Ishikawa (cell line): ENCODE measurements around the gene DTX3.

Source experiments
- CEBPB ChIP-seq: IDR thresholded peaks from 2 replicates; pipeline ENCODE4 v1.6.1; 2012
- CREB1 ChIP-seq: IDR thresholded peaks from 2 replicates; pipeline ENCODE4 v1.6.1; 2012; ENCODE audit warnings: low read depth
- EP300 ChIP-seq: IDR thresholded peaks from 2 replicates; pipeline ENCODE4 v1.6.1; 2012; ENCODE audit warnings: borderline replicate concordance
- RAD21 ChIP-seq: IDR thresholded peaks from 2 replicates; pipeline ENCODE4 v1.6.1; 2012; ENCODE audit warnings: low read depth
- TCF12 ChIP-seq: IDR thresholded peaks from 2 replicates; pipeline ENCODE4 v1.6.1; 2012; ENCODE audit warnings: low read depth
- YY1 ChIP-seq: IDR thresholded peaks from 2 replicates; pipeline ENCODE4 v1.6.1; 2012; ENCODE audit warnings: low read depth
- TF ChIP-seq, protein P1 (sequence below): IDR thresholded peaks from 2 replicates; pipeline ENCODE4 v1.6.1; 2012
- TF ChIP-seq, protein P2 (sequence below): IDR thresholded peaks from 2 replicates; pipeline ENCODE4 v1.6.1; 2012
- TF ChIP-seq, protein P3 (sequence below): IDR thresholded peaks from 2 replicates; pipeline ENCODE4 v1.6.1; 2012; ENCODE audit warnings: low read depth, mild to moderate bottlenecking

DNA sequence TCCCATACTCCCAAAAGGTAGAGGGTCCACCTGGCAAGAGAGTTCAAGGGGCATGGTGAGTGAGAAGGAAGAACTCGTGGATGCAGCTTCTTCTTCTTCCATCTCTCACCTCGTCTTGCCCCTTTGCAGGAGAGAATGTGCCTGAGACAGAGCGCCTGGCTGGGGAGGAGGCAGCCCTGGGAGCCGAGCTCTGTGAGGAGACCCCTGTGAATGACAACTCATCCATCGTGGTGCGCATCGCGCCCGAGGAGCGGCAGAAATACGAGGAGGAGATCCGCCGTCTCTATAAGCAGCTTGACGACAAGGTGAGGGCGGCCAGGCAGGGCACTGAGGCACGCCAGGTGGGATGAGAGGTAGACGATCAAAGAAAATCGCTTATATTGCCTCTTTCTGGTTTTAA is 34.8 kb upstream of the DTX3 start:
- TF ChIP-seq, protein P1, sequence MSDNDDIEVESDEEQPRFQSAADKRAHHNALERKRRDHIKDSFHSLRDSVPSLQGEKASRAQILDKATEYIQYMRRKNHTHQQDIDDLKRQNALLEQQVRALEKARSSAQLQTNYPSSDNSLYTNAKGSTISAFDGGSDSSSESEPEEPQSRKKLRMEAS, result no peak
- TF ChIP-seq RAD21 (no peak), CREB1 (no peak), EP300 (no peak), CEBPB (no peak), YY1 (no peak), TCF12 (no peak)
- TF ChIP-seq, protein P2, sequence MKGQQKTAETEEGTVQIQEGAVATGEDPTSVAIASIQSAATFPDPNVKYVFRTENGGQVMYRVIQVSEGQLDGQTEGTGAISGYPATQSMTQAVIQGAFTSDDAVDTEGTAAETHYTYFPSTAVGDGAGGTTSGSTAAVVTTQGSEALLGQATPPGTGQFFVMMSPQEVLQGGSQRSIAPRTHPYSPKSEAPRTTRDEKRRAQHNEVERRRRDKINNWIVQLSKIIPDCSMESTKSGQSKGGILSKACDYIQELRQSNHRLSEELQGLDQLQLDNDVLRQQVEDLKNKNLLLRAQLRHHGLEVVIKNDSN, result no peak
- TF ChIP-seq, protein P3, sequence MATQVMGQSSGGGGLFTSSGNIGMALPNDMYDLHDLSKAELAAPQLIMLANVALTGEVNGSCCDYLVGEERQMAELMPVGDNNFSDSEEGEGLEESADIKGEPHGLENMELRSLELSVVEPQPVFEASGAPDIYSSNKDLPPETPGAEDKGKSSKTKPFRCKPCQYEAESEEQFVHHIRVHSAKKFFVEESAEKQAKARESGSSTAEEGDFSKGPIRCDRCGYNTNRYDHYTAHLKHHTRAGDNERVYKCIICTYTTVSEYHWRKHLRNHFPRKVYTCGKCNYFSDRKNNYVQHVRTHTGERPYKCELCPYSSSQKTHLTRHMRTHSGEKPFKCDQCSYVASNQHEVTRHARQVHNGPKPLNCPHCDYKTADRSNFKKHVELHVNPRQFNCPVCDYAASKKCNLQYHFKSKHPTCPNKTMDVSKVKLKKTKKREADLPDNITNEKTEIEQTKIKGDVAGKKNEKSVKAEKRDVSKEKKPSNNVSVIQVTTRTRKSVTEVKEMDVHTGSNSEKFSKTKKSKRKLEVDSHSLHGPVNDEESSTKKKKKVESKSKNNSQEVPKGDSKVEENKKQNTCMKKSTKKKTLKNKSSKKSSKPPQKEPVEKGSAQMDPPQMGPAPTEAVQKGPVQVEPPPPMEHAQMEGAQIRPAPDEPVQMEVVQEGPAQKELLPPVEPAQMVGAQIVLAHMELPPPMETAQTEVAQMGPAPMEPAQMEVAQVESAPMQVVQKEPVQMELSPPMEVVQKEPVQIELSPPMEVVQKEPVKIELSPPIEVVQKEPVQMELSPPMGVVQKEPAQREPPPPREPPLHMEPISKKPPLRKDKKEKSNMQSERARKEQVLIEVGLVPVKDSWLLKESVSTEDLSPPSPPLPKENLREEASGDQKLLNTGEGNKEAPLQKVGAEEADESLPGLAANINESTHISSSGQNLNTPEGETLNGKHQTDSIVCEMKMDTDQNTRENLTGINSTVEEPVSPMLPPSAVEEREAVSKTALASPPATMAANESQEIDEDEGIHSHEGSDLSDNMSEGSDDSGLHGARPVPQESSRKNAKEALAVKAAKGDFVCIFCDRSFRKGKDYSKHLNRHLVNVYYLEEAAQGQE, result no peak
